ENCODE measurements around the gene FCGR3A.
"Not testable (repeated sequence)": the region's sequence is repeated elsewhere in the genome, so short reads cannot be mapped to it uniquely, and the experiment has no call there.

The FCGR3A gene

DNA sequence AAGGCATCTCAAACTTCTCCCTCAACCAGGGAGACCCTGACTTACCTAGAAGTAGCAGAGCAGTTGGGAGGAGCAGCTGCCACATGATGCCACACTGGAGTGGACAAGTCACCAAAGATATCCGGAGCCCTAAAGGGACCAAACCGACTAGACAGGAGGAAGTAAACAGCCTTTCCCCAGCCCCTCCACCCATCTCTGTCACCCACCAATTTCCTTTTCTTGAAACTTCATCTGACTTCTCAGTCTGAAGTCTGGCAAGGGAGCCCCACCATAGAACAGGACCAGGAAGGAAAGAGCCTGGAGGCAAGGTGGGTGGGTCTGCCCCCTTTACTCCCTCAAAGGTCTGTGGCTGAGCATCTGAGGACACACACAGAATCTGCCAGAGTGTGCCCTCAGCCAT, at the start of gene FCGR3A:
Gene FCGR3A (minus strand): TSS at position 167 of the 400 bp plus-strand sequence. CDS start 82 bp downstream, at position 85.
- FAIRE-seq, result no peak

DNA sequence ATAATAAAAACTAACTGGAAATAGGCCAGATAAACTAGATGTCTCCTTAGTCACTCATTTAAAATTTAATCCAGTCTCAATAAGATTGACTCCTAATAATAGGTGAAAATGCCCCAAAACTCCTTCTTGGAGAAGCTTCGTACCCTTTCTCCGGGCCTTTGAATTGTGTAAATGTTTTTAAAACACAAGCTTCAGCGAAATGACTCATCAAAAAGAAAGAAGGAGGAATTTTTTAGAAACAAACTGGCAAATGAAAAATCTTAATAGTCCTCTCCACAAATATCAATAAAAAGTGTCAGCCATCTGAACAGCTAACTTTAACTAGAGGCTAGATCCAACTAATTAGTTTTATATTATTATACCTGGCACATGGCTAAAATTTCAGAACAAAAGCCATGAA, 47.5 kb upstream of the FCGR3A start:
- FAIRE-seq, result not testable (repeated sequence)

GRCh38 chr1:161595583-161595982, 46.0 kb upstream of the FCGR3A start:
- FAIRE-seq, result not testable (repeated sequence)

- not testable (repeated sequence) for FAIRE-seq
These were observed 45.6 kb upstream of the FCGR3A start for GRCh38 chr1:161595173-161595572.

DNA sequence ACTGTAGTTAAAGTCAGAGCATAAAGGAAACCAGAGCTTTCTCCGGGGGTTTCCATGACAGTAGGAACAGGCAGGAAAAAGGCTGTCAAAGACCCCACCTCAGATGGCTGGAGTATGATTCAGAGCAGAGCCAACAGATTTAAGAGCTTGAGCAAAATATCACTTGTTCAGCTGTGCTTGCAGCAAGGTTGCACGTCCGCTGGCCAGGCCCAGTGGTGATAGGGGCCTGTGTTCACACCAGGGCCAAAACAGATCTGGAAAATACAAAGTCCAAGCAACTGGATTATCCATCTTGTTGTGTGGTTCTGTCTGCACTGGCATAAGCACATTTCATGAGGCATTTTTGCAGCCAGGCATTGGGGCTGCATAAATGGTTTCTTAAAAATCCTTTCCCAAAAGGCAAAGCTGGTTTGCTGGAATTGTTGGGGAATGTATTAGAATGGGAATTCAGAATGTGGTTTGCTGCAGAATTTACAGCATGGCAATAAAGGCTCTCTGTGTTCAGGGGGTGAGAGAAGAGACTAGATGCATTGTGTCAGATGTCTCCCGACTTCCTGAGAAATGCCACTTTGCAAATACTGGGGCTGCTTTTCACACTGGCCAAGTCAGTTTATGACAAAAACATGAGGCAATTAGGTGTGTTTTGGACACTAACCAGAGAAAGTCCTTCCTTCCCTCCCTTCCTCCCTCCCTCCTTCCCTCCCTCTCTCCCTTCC, 44.8 kb upstream of the FCGR3A start:
- not testable (repeated sequence) for FAIRE-seq

DNA sequence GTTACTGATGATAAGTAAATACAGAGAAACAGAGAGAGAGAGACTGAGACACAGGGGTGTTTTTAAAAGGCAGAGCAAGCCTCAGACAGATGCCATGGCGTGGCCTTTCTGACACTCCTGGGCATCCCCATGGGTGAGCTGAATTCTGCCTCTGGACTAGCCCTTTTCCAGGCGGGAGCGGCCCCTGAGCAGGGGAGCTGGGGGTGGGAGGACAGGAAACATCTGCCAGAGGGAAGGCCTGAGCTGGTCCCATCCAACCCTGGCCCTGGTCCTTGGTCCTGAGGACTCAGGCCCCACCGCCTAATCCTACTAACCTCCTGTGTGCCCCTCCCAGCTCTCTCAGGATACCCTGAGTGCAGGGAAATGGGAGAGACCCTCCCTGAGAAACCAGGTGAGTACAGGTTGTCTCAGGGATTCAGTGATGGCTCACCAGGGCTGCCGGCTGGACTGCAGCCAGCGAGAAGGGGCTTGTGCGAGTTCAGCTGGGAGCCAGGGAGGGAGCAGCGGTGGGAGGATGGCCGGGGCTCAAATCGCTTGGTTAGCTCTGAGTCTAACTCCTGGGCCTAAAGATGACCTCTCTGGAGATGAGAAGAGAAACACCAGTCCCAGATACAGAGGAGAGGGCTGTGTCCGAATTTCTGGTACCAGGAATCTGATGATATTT, 43.6 kb upstream of the FCGR3A start:
- FAIRE-seq, result not testable (repeated sequence)

DNA sequence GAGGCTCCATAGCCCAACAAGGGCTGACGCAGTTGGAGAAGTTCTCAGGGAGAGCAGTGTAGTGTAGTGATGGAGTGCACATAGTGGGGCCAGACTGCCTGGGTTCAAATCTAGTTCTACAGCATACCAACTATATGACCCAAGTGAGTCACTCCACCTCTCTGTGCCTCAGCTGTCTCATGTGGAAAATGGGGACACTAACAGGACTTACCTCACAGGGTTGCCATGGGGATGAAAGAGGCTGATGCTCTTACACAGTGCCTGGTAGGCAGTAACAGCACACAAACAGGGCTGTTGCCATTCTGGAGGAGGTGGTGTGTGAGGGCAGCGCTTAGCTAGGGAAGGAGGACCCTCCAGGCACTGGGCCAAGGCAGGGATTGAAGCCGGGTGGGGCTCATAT, 43.0 kb upstream of the FCGR3A start:
- not testable (repeated sequence) for FAIRE-seq

DNA sequence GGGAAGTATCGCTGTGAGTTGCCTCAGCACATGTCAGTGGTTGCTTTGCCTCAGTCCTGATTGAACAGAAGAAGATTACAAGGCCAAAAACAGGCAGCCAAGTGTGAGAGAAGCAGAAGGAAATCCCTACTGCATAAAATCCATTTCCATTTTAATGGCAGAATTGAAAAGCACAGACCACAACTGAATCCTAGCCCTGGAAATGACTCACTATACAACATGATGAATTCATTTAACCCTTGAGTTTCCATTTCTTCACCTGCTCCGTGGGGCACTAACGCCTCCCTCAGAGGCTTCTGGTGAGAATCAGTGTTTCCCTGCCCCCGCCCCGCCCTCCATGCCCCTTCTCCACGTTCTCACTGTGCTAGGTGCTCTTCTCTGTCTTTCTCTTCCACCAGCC, 40.3 kb upstream of the FCGR3A start:
- FAIRE-seq, result not testable (repeated sequence)

- not testable (repeated sequence) for FAIRE-seq
These were observed 39.7 kb upstream of the FCGR3A start for GRCh38 chr1:161589365-161589764.

DNA sequence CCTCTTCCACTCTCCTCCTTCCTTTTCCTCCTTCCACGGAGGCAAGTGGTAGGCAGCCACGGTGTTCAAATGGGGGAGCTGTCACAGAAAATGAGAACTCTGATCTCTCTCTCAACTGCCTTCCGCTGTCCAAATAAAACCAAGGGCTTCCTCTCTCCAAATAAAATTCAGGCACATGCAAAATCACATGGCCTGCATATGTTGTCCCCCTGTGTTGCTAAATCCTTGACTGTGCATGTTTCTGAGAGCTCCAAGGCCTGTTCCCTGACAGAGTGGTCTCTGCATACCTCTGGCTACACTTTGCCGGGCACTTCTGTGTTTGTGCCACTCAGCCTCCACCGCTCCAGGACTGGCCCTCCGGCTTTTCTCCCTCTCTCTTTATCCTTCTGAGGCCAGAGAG, 39.0 kb upstream of the FCGR3A start:
- FAIRE-seq, result not testable (repeated sequence)

- not testable (repeated sequence) for FAIRE-seq
These were observed 33.3 kb upstream of the FCGR3A start for GRCh38 chr1:161582882-161583281.

GRCh38 chr1:161580879-161581537, 31.4 kb upstream of the FCGR3A start:
- FAIRE-seq, result not testable (repeated sequence)

GRCh38 chr1:161579856-161580507, 30.4 kb upstream of the FCGR3A start:
- not testable (repeated sequence) for FAIRE-seq

DNA sequence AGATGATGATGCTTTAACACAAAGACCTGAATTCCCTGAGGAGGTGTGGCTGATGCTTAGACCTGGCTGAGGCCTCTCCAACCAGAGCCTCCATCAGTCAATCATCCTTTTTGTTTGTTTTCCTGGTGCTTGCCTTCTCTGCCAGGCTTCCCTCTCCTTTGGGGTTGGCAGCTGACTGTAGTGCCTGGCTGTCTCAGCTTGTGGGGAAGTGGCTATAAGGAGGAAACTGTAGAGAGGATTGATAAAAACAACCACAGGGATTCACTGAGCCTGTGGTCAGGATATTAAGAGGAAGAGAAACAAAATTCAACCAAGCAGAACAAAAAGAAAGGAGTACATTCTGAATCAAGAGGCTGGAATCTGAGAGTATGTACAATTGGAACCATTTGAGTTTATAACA, 27.1 kb upstream of the FCGR3A start:
- not testable (repeated sequence) for FAIRE-seq

DNA sequence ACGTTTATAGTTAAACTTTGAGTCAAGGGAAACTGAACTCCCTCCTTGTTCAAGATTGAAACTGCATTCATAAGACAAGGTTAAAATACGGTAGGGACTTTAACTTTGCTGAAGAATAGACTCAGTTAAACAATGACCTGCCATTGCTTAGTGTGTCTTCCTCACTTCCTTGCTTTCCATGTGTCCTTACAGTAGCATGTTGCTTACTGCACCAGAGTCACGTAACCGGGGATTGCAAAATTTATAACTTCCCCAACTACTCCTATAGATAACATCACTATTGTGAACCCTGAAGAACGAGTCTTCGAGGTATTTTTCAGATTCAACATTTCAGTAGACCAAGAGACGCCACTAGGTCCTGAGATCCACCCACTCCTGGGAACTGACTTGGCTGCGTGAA, 22.1 kb upstream of the FCGR3A start:
- FAIRE-seq, result not testable (repeated sequence)

- not testable (repeated sequence) for FAIRE-seq
These were observed 17.0 kb upstream of the FCGR3A start for GRCh38 chr1:161566602-161566960.

- not testable (repeated sequence) for FAIRE-seq
These were observed 13.9 kb upstream of the FCGR3A start for GRCh38 chr1:161563522-161563921.

GRCh38 chr1:161562441-161562840, 12.8 kb upstream of the FCGR3A start:
- not testable (repeated sequence) for FAIRE-seq

- not testable (repeated sequence) for FAIRE-seq
These were observed 11.5 kb upstream of the FCGR3A start for GRCh38 chr1:161560960-161561715.

GRCh38 chr1:161557506-161558450, 8.2 kb upstream of the FCGR3A start:
- not testable (repeated sequence) for FAIRE-seq

- not testable (repeated sequence) for FAIRE-seq
These were observed 7.4 kb upstream of the FCGR3A start for GRCh38 chr1:161556990-161557389.

All from endometrium (tissue), 2 donors.